HG02885 (cell line): Measurements from ENCODE around the gene NXPH2.

ENCODE experiments used
- ATAC-seq: cut with Tn5 transposase; IDR thresholded peaks from one replicate; pipeline ENCODE4 v1.9.1; 2021; ENCODE audit warnings: mild to moderate bottlenecking; ENCODE audit not compliant: unreplicated experiment, poor library complexity

The NXPH2 gene

DNA sequence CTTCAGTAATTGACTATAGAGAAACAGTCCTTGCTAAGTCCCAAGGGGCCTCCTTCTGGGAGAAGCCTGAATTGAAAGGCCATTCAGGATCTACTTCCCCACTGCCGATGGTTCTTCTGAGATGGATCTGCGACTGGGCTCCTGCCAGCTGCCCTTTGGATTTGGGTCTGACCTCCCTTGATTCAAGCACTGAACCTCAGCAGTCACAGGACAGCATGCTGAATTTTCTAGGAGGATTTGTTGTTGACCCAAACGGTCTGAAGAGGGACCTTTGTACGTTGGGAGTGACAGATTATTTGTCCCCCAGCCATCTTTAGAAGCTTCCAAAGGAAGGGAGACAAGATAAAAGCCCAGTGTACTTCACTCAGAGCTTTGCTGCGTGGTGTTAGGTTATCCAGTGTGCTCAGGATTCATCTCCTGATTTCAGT lies 67.1 kb downstream of the NXPH2 start:
- ATAC-seq, result no peak

DNA sequence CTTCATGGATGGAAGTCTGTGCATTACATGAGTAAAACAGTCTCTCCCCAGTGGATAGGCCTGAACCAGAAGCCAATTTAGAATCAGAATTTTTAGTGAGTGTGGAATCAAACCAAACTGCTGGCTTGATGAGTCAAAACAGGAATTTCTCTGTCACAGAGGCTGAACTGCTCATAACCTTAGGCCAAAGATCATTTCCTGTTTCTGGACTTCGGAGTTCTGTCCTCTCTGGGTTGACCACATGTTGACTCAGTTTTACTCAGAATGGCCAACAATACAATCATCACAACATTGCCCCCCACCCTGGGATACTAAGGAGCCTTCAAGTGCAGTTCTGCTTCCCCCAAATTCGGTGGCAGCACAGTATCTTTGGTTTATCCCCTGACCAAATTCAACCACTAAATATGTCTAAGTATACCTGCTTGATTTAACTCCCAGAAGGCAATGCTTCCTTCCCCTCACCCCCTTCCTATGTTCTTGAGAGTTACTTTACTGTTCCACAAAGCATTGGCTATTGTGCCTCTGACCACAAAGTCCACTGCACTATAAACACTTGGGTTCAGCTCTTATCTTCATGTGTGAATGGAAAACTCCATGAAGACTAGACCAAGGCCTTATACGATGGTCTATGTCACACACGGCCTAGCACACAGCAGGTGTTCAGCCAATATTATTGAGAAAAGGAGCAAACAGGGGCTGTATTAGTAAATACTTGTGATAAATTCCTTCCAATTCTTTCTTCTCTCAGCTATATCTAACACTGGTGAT lies 67.8 kb downstream of the NXPH2 start:
- peak; percentile 92 for ATAC-seq

DNA sequence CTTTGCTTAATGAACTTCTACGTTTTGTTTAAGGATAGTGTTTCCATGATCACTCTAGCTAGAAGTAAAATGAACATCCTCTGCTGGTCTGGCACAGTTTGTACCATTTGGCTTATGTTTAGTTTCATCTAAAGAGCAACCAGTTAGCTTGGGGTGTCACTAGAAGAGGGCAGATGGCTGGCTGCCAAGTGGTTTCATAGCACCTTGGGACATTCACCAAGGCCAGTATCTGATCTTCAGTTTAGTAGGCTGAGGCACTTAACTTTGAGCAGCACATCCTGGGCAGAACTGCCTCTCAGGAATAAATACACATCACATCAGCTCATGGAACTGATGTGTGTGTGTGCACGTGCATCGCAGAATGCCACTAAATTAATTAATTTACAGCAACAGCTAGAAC lies 68.4 kb downstream of the NXPH2 start:
- ATAC-seq, result peak; percentile 34

DNA sequence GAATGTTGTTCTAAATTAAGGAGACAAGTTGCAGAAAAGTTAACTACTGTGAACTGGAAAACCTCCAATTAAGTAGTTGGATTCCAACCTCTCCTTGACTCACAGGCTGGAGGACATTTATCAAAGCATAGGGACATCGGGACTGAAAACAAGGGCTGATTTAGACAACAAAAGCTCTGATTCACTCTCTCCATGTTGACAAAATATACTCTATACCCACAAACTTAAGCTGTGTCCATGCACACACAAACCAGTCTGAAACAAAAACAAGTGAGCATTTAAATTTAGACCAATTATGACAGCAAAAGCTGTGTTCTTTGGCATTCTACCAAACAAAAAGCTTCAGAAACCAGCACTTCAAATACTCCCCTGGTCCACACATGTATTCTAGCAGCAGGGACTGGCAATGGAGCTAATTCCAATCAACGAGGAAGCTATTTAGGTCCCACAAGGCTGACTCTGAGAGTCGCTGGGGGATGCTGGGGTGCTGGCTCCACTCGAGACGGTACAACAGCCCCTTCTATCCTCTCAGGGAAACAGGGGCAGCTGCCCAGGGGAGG lies 71.4 kb downstream of the NXPH2 start:
- no peak for ATAC-seq

DNA sequence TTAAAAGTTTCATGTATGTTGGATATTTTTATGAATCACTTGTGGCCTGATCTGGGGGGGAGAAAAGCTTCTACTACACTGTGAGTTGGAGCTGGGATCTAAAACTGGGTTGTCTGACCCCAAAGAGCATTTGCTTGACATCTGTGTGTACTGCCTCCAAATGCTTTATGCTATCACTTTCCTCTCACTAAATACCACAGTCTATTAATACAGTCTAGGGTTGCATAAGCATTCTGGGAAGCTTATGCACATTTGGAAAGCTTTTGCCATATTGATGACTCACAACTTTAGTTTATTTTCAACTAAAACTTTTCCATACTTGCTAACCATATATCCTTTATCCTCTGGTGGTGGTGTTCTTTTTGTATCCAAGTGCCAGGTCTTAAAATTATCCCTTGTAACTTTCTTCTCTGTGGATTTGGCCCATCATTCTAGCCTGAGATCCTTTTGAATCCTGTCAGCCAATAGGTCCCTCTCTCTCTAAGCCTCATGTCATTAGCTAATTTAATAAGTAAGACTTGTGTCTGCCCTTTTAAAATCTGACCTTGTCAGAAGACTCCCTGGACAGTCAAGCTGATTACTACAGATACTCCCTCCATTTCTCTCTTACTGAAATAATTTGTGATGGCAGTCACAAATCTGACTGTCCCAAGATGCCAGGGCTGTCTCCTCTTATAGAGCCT lies 72.7 kb downstream of the NXPH2 start:
- ATAC-seq, result no peak

DNA sequence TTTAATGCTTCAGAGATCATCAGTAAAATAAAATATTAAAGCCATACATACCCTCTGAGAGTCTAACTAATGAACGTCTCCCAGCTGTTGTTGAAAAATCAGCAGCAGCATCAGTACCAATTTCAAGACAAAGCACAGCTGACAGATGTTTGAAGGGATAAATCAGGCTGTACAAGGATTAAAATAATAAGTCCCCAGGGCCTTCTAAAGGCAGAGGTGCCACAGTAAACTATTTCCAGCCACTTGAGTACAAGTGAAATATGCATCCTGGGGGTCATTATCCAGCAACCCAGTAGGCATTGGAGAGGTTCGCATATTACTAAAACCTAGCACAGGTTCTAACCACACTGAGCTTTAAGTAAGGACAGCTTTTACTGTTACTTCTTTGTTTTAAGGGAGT lies 76.9 kb downstream of the NXPH2 start:
- ATAC-seq, result no peak

DNA sequence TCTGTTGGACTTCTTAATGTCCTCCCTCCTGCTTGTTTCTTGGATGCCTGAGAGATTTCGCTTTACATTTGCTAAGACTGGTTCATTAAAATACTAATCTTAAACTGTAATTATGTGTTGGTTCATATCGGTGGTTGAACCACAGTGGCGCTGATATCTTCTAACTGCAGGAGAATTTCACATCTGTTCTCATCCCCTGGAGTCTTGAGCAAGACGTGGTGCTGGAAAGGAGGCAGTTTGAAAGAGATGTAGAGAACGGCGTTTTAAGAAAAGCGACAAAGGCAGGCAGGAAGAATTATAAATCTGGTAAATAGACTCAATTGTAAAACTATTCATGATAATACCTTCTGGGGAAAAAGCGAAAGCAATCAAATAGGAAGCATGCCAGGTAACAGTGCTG lies 79.5 kb downstream of the NXPH2 start:
- no peak for ATAC-seq

DNA sequence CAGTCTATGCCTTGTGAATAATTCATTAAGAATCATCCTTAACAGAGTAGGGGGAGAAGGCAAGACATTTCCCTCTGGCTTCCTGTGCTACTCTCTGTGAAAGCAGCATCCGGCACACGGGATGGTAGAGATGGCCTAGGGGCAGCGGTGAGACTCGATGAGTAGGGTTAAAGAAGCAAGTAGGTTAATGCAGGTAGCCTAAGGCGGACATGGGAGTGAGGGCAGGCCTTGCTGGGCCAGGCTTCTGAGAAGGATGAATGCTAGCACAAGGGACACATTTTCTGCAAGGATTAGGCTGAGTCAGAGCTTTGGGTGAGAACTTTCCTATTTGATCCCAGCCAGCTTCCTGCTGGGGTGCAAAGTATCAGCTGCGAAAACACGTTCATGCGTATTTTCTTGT lies 80.8 kb downstream of the NXPH2 start:
- ATAC-seq, result no peak

DNA sequence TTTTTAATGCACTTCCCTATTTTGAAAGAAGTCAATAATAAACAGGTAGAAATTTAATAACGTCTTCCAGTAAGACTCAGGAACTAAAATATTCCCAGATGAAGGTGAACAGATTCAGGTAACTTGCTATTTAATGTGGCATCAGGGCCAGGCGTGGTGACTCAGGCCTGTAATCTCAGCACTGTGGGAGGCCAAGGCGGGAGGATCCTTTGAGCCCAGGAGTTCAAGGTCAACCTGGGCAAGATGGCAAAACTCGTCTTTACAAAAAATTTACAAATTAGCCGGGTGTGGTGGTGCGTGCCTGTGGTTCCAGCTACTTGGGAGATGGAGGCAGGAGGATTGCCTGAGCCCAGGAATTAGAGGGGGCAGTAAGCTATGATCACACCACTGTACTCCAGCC lies 81.8 kb downstream of the NXPH2 start:
- no peak for ATAC-seq

DNA sequence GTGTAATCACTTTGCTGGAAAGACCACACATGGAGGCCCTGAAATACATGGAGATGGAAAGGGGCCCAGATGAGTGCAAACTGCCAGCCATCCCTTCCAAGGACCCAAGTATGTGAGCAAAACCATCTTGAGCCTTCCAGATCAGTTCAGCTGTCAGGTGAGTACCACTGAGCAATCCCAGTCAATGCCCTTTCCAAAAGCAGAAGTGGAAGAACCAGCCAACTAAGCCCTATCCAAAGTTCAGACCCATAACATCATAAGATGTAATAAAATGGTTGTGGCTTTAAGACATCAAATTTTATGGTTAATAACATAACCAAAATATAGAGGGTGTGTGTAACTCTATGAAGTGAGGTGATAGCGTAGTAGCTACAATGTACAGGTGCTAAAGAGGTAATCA lies 88.5 kb downstream of the NXPH2 start:
- ATAC-seq, result no peak

DNA sequence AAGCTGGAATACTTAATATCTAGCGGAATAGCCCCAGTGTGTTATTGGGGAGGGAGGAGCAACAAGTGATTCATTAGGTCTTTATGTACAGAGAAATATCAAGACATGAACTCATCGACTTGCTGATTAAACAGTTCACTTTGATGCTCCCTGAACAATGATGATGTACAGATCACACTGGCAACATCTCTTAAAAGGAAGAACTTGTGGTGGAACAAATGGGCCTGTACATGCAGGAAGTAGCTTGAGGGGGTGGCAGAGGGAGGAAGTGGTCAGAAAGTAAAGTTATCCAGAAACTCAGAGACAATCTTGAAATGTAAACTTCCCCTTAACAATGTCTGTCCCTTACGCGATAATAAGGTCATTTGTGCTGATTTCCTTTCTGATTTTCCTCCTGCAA lies 90.5 kb downstream of the NXPH2 start:
- ATAC-seq, result peak; percentile 78

DNA sequence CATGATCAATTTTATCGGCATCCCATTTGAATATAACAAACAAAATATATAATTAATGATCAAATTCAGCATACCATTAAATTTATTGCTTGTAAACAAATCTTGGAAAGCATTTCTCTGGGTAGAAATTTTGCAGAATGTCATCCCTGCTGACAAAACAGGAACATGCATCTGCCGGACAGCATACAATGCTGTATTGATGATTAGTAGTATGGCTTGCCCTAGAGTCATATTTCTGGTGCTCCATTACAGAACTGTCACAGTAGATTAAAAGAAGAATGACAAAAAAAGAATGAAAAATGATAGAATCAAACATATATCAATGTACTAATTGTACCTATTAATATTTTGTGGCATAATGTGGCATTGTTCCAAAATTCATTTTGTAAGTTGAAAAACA lies 98.0 kb downstream of the NXPH2 start:
- no peak for ATAC-seq

DNA sequence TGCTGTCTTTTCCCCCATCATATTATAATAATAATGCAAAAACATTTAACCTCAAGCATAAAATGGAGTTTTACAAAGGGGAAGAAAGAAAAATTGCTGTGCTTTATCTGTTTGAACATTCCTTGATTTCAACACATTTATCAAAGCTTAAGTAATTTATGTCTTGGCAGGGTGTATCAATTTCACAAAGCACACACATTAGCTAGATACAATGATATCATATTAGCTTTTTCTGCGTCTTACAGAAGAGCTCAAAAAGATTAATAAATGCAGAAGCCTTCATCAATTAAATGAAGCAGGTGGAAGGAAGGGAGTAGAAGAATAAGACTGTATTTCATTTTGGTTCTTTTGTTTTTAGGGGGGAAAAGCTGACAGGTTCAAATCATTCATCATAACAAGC lies 103.0 kb downstream of the NXPH2 start:
- ATAC-seq, result no peak

DNA sequence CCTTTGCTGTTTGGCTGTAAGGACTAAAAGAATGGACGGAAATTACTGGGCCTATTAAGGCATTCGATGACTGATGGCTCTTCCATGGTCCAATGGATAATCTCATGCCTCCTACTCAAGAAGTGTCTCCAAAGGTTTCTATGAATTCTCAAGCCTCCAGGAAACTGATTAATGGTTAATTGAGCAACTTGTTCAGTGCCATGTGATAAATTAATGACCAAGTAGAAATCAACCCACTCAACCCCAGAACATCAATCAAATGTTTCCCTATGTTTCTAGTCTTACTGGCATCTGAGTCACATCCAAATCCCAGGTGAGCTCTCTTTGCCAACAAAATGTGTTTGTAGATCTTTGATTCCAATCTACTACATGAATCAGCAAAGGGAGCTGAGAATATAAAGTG lies 103.6 kb downstream of the NXPH2 start:
- ATAC-seq, result no peak

DNA sequence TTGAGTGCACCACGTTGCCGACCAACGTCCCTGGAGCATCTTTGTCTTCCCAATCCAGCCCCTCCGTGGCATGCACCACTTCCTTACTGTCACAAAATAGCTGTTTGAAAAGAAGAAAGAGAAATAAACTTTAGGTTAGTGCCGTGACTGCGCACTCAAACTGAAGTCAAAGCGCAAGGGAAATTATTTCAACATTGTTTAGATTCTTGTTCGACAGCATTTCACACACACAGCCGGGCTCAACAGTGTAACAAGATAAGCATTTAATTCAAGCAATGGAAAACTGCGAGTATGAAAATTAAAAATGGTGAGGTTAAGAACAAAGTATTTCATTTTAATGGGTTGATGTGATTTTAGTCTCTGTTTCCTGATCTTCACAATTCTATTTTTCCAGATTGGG lies 108.6 kb downstream of the NXPH2 start:
- no peak for ATAC-seq

DNA sequence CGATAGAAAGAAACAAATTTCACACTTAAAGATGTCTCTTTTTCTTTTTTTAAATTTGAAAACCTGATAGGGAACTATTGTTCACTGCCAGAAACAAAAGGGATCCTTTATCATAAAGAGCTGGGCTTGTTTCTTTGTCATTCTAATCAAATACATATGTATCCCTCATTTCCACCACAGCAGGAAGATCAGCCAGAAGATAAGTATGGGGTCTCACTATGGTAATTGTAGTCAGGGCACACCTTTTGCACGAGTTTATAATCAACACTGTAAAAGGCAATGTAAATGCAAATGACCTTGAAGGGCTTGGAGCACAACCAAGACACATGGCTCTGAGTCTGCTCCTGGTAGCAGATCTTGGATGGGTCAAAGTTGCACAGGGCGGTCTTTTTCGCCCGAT lies 109.5 kb downstream of the NXPH2 start:
- no peak for ATAC-seq

DNA sequence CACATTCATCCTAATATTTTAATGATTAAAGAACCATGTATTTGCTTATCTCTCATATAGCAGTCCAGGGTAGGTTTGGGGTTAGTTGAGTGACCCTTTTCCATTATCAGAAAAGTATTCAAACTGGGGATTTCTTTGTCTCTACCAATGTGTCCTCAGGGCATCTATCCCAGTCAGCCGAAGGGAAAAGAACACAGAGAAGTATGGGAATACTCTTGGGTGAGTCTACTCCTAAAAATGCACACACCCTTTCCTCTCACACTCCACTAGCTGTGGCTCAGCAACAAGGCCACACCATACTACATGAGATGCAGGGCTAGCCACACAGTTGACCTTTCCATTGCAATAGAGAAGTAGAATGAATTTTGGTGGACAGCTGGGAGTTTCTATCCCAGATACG lies 114.3 kb downstream of the NXPH2 start:
- ATAC-seq, result no peak

DNA sequence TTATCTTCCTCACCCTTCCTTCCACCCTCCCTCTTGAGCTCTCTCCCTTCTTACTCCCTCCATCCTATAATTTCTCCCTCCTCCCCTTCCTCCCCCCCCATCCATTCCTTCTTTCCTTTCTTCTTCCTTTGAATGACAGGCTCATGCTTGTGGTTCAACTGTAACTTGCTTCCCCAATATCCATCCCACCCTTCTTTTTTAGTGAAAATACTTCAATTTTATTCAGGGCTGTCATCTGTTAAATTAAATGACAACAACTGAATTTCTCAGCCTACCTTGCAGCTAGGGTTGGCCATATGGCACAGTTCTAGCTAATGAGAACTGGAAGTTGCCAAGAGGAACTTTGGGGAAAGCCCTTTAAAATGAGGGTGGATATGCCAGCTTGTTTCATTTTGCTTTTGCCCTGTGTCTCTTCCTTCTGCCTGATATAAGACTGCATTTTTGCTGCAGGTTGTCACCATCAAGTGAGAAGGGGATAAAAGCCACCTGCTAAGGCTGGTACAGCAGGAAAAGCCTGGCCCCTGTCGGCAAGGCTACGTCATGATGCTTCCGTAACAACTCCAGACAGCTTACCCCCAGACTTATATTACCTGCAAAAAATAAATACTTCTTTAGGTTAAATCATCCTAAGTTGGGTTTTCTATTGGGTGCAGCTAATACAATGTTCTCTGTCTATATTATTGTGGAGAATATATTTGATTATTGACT lies 121.8 kb downstream of the NXPH2 start:
- no peak for ATAC-seq

DNA sequence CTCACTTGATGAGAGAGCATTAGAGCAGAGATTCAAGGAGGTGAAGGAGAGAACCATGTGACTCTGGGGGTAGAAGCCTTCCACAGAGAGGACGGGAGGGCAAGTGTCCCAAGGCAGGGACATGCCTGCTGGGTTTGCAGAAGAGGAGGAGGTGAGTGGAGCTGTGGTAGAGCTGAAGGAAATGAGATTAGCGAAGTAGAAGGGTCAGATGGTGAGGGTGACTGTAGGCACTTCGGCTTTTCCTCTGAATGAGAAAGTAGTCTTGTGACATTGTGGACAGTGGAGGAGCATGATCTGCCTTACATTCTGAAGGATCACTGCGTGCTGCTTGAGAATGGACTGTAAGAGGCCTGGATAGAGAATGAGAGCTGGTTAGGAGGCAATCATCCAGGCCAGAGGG lies 126.0 kb downstream of the NXPH2 start:
- no peak for ATAC-seq

DNA sequence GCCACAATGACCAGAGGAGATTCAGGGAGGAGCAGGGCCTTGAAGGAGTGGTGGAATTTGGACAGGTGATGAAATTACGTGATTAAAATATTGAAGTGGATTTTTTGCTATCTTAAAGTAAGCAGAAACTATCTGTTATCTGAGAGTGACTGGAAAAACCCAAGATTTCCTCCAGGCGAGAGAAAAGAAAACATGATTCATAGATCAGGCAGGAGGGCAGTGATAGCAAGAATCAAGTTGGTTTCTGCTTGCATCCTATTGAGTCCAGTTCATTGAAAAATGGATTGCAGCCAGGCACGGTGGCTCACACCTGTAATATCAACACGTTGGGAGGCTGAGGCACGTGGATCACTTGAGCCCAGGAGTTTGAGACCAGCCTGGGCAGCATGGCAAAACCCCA lies 127.8 kb downstream of the NXPH2 start:
- ATAC-seq, result no peak

DNA sequence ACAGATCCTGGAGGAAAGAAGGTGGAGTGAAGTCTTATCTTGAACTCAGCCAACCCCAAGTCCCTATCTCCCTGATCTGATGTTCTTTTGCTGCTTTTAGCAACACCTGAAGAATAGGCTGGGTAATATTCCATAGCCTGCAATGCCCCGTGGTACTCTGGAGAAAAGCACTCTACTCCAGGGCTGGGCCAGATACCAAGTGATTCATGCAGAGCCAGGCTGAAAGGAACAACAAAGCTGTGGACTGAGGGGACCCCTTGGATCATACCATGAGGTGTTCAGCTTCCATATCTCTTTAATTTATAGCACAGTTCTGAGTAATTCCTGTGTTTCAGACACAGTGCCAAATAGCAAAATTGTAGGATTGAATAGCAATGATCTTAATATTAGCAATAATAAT lies 130.6 kb downstream of the NXPH2 start:
- no peak for ATAC-seq
